ELF-1 (cell line): ENCODE data around the gene PMS2.
"Not testable (repeated sequence)": the region's sequence is repeated elsewhere in the genome, so short reads cannot be mapped to it uniquely, and the experiment has no call there.

Source experiments
- DNase-seq: peaks from one replicate; pipeline ENCODE4 v3.0.0-alpha.2; 2016; ENCODE audit warnings: low read depth, low spot score

PMS2 gene

GRCh38 chr7:5924180-5924579 lies 84.7 kb downstream of the PMS2 start:
- not testable (repeated sequence) for DNase-seq
